Activated CD4-positive, alpha-beta T cell treated with anti-CD3 and anti-CD28 coated beads, Interleukin-2, amount 50 U/mL, for 24 hours (primary cell): ENCODE data around the gene SLC12A7.
"Not testable (repeated sequence)": the region's sequence is repeated elsewhere in the genome, so short reads cannot be mapped to it uniquely, and the experiment has no call there.

Experiments used
- DNase-seq, 2 donors: peaks; one replicate each; pipeline ENCODE4 v3.0.0-alpha.2; 2020; ENCODE audit warnings: low read depth in 1 of 2, low spot score in 1 of 2

The SLC12A7 gene

DNA sequence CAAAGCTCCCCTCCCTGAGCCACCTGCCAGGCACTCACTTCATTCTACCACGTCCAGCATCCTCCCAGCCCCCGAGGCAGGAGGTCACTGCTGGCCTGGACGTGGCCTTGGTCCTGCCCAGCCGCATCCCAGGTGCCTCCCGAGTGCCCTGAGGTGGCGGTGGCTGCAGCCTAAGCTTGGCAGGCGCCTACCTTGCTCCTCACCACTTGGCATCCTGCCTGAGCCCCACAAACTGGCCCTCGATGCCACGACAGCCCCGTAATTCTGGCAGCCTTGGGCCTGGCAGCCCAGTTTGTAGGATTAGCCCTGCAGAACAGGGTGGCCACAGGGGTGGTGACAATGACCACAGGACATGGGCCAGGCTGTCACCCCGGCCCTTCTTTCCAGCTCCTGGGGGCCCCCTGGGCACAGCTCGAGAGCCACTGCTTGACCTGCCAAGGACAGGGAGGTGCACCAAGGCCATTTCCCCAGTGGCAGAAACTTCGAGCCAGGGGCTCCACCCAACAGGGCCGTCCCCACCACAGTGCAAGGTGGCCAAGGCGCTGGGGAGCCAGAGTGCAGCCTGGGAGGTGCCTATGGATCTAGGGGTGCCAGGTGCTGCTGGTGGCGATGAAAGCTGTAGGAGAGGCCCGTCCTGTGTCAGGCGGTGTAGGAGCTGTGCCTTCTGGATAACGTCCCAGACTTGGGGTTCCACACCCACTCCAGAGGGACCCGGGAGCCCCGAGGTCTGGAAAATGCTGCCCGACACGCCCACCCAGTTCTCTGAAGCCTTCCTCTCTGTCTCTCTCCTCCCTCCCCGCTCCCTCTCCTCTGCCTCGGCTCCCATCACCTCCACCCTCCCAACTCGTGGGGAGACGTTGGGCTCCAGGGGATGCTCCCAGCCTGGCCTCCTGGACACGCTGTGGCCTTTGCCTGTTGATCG is 84.9 kb downstream of the SLC12A7 start:
- DNase-seq: no peak

DNA sequence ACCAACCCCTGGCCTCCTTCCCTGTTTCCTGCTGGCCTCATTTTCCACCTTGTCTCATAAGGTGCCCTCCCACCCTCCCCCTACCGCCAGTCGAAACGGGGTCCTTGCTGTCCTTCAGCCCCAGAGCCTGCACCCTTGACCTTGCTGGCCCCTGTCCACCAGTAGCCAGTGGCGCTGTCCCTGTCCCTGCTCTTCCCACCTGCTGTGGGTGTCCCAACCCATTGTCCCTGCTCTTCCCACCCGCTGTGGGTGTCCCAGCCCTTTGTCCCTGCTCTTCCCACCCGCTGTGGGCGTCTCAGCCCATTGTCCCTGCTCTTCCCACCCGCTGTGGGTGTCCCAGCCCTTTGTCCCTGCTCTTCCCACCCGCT is 89.9 kb downstream of the SLC12A7 start:
- DNase-seq: not testable (repeated sequence)

DNA sequence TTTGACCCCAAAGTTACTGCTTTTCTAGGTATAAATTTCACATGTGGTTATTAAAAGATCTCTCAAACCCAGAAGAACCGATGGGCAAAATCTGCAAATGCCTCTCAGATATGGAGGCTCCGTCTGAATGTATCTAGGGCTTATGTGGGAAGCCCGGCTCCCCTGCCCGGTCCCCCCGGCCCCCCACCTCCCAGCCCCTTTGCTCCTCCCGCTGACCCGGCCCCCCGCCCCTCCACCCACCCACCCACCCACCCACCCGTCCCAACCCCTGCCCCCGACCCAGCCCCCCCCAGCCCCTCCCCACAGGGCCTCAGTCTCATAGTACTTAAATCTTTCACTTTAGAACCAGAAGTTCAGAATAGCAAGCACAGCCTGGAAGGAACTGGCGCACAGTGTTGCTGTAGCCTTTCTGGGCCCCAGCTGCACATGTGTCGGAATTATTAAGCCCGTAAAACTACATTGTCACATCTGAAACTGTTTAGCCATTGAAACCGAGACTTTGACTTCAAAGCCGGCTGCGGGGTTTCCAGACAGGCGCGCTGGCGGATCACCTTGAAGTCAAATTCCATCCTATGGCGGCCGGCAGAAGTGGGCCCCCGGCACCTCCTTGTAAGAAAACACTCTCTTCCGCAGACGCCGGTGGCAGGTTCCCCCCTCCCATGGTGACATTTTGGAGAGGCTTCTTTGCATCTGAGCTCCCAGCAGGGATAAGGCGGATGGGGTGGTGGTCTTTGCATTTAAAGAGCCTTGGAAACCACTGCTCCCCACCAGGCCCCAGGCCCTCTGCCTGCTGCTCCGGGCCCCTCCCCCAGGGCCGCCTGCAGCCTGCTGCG is 90.5 kb downstream of the SLC12A7 start:
- DNase-seq: no peak

- no peak for DNase-seq
These were observed 91.4 kb downstream of the SLC12A7 start for GRCh38 chr5:1020452-1020961.

DNA sequence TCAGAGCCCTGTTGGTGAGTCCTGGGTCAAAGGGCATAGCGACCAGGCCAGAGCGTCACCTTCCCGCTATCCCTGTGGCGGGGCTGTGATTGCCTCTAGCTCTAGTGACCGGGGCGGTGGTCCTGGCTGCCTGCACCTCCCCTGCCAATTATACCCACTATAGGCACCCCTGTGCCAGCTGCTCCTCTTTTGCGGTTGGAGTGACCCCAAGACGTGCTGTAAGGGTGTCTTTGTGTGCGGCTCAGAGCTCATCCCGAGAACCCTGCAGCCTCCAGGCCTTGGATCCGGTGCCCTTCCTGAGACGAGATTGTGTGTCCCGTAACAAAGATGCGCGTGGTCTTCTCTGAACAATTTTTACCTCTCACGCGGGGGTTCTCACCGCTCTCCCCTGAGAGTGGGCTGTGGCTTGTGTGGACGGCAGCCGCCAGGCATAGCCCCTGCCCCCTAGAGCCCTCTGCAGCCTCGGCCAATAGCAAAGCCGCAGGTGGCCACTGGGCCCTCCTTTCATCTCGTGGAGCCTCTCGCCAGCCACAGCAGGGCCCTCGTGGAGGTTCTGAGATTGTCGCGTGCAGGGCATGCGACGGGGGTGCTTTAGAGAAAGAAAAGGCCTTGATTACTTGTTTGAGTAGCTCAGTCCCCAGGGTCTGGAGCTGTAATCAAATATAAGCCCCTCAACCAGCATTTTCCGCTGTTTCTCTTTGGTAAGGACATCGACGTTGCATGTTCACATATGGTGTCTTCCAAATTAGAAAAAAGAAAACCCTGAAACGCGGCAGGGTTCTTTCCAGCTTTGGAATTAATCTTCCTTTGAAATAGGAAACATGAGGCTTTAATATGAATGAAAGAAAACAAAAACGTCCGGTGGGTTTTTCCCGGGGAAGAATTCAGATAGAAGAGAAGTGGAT is 92.6 kb downstream of the SLC12A7 start:
- DNase-seq: no peak

DNA sequence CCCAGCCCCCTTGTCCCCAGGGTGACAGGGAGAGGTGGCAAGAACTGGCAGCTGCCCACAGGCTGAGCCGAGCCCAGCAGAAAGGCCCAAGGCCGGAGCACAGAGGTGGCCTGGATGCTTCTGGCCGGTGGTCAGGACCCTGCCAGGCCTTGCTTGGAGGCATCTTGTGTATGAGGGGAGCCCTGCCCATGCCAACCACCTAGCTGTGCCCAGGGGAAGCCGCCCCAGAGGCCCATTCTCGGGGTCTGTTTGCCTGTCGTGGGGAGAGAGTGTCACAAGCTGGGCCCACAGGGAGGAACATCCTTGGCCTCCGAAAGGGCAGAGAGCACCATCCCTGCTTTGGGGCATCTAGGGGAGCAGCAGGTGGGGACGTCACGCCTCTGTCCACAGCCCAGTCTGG is 93.3 kb downstream of the SLC12A7 start:
- DNase-seq: no peak

- no peak for DNase-seq
These were observed 94.0 kb downstream of the SLC12A7 start for GRCh38 chr5:1017691-1018455.

DNA sequence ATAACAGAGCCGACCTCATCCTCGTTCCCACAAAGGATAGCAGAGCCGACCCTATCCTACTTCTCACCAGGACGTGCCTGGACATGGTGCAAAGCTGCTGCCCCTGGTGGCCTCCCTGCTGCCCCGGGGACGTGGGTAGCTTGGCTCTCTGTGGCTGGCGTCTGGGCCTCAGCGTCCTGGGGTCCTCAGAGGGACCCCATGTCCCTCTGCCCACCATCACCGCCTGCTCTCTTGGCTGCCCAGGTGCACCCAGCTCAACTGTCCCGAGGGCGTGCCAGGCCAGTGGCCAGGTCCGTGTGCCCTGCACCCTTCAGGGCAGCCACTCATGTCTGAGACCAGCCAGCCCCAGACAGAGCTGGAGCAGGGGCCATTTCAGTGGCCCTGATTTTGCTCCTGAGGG is 94.8 kb downstream of the SLC12A7 start:
- DNase-seq: no peak

GRCh38 chr5:1016476-1016875 is 95.4 kb downstream of the SLC12A7 start:
- no peak for DNase-seq

GRCh38 chr5:1016036-1016435 is 95.8 kb downstream of the SLC12A7 start:
- DNase-seq: no peak

DNA sequence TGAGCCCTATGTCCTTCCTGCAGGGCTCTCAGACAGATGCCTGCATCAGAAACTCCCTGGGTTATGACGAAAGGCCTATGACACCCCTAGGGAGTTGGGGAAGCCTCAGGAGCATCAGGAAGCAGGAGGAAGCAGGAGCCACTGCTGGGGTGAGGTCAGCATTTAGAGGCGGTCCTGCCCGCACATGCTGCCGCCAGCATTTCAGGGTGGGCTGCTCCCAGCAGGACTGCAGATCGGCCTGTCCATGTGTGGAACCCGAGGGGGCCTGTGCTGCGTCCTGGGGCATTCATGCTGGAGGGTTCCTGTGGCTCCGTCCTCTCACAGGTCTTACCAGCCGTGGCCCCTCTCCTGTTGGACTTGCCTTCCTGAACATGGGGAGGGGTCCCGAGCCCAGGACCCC is 96.4 kb downstream of the SLC12A7 start:
- no peak for DNase-seq

GRCh38 chr5:1014781-1015221 is 97.1 kb downstream of the SLC12A7 start:
- no peak for DNase-seq

GRCh38 chr5:1014346-1014745 is 97.5 kb downstream of the SLC12A7 start:
- no peak for DNase-seq

- DNase-seq: no peak
These were observed 97.9 kb downstream of the SLC12A7 start for GRCh38 chr5:1013948-1014301.

DNA sequence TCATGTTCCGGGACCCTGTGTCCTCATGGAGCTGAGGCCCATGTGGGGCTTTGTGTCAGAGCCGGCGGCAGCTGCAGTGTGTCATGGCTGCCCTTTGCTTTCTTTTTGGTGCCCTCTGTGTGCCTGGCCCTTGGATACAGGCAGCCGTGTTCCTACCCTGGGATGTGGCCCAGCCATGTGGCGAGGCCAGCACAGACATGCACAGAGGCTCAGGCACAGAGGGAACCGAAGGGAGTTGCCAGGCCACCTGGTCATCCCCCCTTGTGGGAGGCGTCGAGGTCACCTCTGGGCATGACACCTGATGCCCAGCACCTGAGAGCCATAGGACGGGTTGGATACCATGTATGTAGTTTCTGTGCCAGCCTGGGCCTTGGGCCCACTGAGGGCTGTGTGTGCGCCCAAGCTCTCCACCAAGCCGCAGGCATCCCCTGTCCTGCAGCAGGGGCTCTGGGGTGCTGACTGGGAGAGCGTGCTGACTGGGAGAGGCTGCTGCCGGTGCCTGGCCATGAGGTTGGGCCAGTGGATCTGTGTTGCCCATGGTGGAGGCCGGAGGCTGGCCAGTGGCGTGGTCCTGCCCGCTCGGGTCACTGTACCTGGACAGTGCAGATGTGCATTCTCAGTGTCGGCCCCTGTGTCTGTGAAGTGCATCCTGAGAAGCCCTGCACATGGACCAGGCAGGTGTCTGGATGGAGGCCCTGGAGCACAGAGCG is 98.5 kb downstream of the SLC12A7 start:
- DNase-seq: no peak

GRCh38 chr5:1012900-1013237 is 99.0 kb downstream of the SLC12A7 start:
- no peak for DNase-seq

- no peak for DNase-seq
These were observed 99.5 kb downstream of the SLC12A7 start for GRCh38 chr5:1012313-1012841.

DNA sequence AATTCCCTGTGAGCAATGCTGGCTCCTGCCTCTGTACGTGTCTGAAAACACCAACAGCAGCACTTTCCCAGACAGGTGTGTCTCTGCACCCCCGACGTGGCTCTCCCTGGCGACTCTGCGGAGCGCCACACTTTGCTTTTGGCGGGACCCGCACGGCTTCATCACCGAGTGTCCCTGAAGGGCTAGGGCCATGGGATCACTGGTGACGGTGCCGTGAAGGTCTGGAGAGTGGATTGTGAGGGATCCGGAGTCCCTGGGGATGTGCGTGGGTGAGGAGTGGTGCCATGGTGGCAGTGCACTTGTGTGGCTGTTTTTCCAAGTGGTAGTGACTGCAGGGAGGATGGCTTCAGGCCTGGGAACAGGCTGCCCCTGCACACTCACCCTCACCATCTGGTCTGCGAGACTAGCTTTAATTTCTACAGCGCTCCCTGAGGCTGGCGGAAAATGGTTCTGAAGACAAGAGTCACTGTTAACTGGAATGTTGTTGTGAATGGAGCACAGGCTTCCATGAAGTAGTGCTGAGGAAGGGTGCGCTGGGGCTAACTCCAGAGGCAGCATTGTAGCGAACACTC is 100.0 kb downstream of the SLC12A7 start:
- no peak for DNase-seq

DNA sequence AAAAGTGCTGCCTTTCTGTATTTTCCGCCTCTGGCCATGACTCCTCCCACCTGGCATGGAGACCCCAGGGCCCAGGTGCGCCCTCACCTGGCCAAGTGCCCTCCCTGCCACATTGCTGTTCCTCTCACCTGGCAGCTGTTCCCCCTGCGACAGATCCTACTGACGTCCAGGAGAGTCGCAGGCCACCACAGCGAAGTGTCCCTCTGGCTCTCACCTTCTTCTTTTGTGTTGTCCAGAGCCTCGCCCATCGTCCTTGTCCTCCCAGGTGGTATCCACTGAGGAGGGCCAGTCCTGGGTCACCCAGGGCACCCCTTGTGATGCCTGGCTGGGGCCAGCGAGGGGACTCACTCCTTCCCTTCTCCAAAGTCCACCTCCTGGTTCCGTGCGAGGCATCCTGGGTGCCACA is 100.6 kb downstream of the SLC12A7 start:
- DNase-seq: peak in 1 of 2 donors; percentile 23
